Natural killer cell (primary cell): Measurements from ENCODE around the gene TIMM44. TPM values are rescaled to one million over a fixed set of nuclear protein-coding genes. Genes with fewer than 3 reads are reported as not detected.

Experiments
- ATAC-seq, 3 donors: fragments of 150-1000 bp in 2 of 3; fragments of 200-7000 bp in 1 of 3; cut with Tn5 transposase; 1 replicate in 1 of 3; 2 replicates in 2 of 3; pipeline ENCODE4 v1.10.0; 2021; ENCODE audit warnings: mild to moderate bottlenecking in 2 of 3, moderate library complexity in 2 of 3
- DNase-seq, 2 donors: peaks; one replicate each; pipeline versions ENCODE4 v3.0.0 to v3.0.0-alpha.2; 2013 to 2021; ENCODE audit warnings: mixed read lengths in 1 of 2
- H3K27ac ChIP-seq: one replicate; pipeline ENCODE4 v1.5.1; 2013; ENCODE audit warnings: mild to moderate bottlenecking, low read length
- H3K27me3 ChIP-seq: one replicate; pipeline ENCODE4 v1.6.1; 2013; ENCODE audit warnings: low read length; ENCODE audit not compliant: control insufficient read depth, insufficient read depth
- H3K36me3 ChIP-seq: one replicate; pipeline ENCODE4 v1.6.1; 2013; ENCODE audit warnings: low read length; ENCODE audit not compliant: control insufficient read depth, insufficient read depth
- H3K4me1 ChIP-seq: one replicate; pipeline ENCODE4 v1.6.1; 2013; ENCODE audit warnings: low read length; ENCODE audit not compliant: control insufficient read depth, insufficient read depth
- H3K4me3 ChIP-seq: one replicate; pipeline ENCODE4 v1.5.1; 2013; ENCODE audit warnings: low read length
- H3K9me3 ChIP-seq: one replicate; pipeline ENCODE4 v1.6.1; 2013; ENCODE audit warnings: low read length; ENCODE audit not compliant: control insufficient read depth, insufficient read depth
- H3K27ac Mint-ChIP-seq, 2 donors: one replicate each; pipeline ENCODE4 v1.8.0; 2022; ENCODE audit warnings: mild to moderate bottlenecking in 2 of 2, mixed read lengths in 2 of 2, moderate library complexity in 1 of 2
- H3K27me3 Mint-ChIP-seq, 2 donors: one replicate each; pipeline ENCODE4 v1.8.0; 2022; ENCODE audit warnings: low read depth in 2 of 2, mixed read lengths in 2 of 2
- H3K36me3 Mint-ChIP-seq: one replicate; pipeline ENCODE4 v1.8.0; 2022; ENCODE audit warnings: mixed read lengths
- H3K4me1 Mint-ChIP-seq, 2 donors: one replicate each; pipeline ENCODE4 v1.8.0; 2022; ENCODE audit warnings: mixed read lengths in 2 of 2
- H3K4me3 Mint-ChIP-seq: one replicate; pipeline ENCODE4 v1.8.0; 2022; ENCODE audit warnings: mild to moderate bottlenecking, moderate library complexity, mixed read lengths
- H3K9me3 Mint-ChIP-seq, 2 donors: one replicate each; pipeline ENCODE4 v1.8.0; 2022; ENCODE audit warnings: mixed read lengths in 2 of 2
- CTCF ChIP-seq: fragments of 200-600 bp; IDR thresholded peaks from one replicate; pipeline ENCODE4 v1.8.0; 2022; ENCODE audit warnings: antibody characterized with exemption
- WGBS: methylation state at CpG from one replicate; pipeline ENCODE4 v1.1.7; 2013; ENCODE audit warnings: missing lambda C conversion rate; ENCODE audit not compliant: insufficient coverage; 5-methylcytosine and 5-hydroxymethylcytosine counted together
- intact Hi-C: fragments of 100-400 bp; cut with micrococcal nuclease; formaldehyde crosslinking; loops from one replicate; pipeline ENCODE4 v1.14.2; 2022
- total RNA-seq, 4 donors: library from RNA; stranded (reverse); fragments of 120-200 nt in 1 of 4; gene quantifications; one replicate each; pipeline versions ENCODE4 v1.2.3 to v1.2.4, GENCODE V29; 2013 to 2022

Gene TIMM44
- total RNA-seq, 3 donors from 2014 or later (not counting 1 experiment from before 2014, with no cell fraction given) = 83.3 to 116 (median 89.4) TPM

GRCh38 chr19:7916103-7916954 is 27.1 kb downstream of the TIMM44 start:
- DNase-seq (peak; percentile 67 to 76), ATAC-seq (peak; percentile 0 to 15 (median 6))
- Mint-ChIP-seq H3K27me3 (peaks cover 0 to 26% of the 10 kb centered on the region in 2 donors), H3K9me3 (no peaks in the 10 kb centered on the region), H3K4me1 (peaks cover 21 to 36% of the 10 kb centered on the region in 2 donors), H3K4me3 (peak overlapping the region; percentile 83), H3K27ac (peak overlapping the region; percentile 71 to 76), H3K36me3 (no peaks in the 10 kb centered on the region)
- Histone ChIP-seq H3K27me3 (peaks cover 29% of the 10 kb centered on the region), H3K9me3 (no peaks in the 10 kb centered on the region), H3K4me1 (peaks cover 46% of the 10 kb centered on the region), H3K4me3 (no peak overlapping the region), H3K36me3 (peaks cover 15% of the 10 kb centered on the region), H3K27ac (no peak overlapping the region)
- intact Hi-C loops = no loop called here
- WGBS = under 1% methylated on average over 104 of the region's 104 CpGs
- TF ChIP-seq CTCF = no peak

- ATAC-seq (no peak), DNase-seq (no peak)
- no peak for TF ChIP-seq CTCF
- Histone ChIP-seq H3K4me1 (peaks cover 41% of the 10 kb centered on the region), H3K36me3 (peaks cover 24% of the 10 kb centered on the region), H3K9me3 (no peaks in the 10 kb centered on the region), H3K4me3 (no peak overlapping the region), H3K27me3 (peaks cover 29% of the 10 kb centered on the region), H3K27ac (no peak overlapping the region)
- intact Hi-C loops = no loop called here
- Mint-ChIP-seq H3K27ac (peak overlapping the region; percentile 60 to 76), H3K9me3 (no peaks in the 10 kb centered on the region), H3K4me1 (peaks cover 14 to 28% of the 10 kb centered on the region in 2 donors), H3K36me3 (no peaks in the 10 kb centered on the region), H3K4me3 (peak overlapping the region; percentile 72), H3K27me3 (peaks cover 0 to 26% of the 10 kb centered on the region in 2 donors)
- 53% methylated on average over 24 of the region's 24 CpGs for WGBS
Observed at GRCh38 chr19:7915250-7916102, 28.0 kb downstream of the TIMM44 start.

- H3K4me1 Mint-ChIP-seq = peaks cover 7 to 21% of the 10 kb centered on the region in 2 donors
- no peak for ATAC-seq
- no peaks in the 10 kb centered on the region for H3K9me3 ChIP-seq
- no peak for DNase-seq
- H3K36me3 Mint-ChIP-seq = no peaks in the 10 kb centered on the region
- H3K27me3 ChIP-seq = peaks cover 29% of the 10 kb centered on the region
- H3K27ac Mint-ChIP-seq = peak within 1 kb of the TSS; percentile 60 to 76
- no peak within 1 kb of the TSS for H3K4me3 ChIP-seq
- no peaks in the 10 kb centered on the region for H3K9me3 Mint-ChIP-seq
- H3K36me3 ChIP-seq = peaks cover 29% of the 10 kb centered on the region
- intact Hi-C loops = no loop called here
- H3K27me3 Mint-ChIP-seq = peaks cover 0 to 21% of the 10 kb centered on the region in 2 donors
- H3K4me1 ChIP-seq = peaks cover 36% of the 10 kb centered on the region
- peak within 1 kb of the TSS; percentile 72 for H3K4me3 Mint-ChIP-seq
- H3K27ac ChIP-seq = no peak within 1 kb of the TSS
- no peak for TF ChIP-seq CTCF
- 84% methylated on average over 12 of the region's 12 CpGs for WGBS
Observed at GRCh38 chr19:7914598-7915045, 28.8 kb downstream of the TIMM44 start, which contains the start of gene TGFBR3L. Gene TGFBR3L (plus strand): TSS chr19:7914830.
